Omental fat pad (tissue), 4 donors: ENCODE results near the gene USP15. TPM values are rescaled to one million over a fixed set of nuclear protein-coding genes. Genes with fewer than 3 reads are reported as not detected.
A peak's percentile ranks its signal among the peaks of the same experiment; 100 is the strongest.
"Not testable (repeated sequence)": the region's sequence is repeated elsewhere in the genome, so short reads cannot be mapped to it uniquely, and the experiment has no call there.

Source experiments
- ATAC-seq: fragments of 150-250 bp; one replicate; pipeline ENCODE4 v1.9.1; 2016; ENCODE audit warnings: mild to moderate bottlenecking, moderate library complexity; ENCODE audit not compliant: low FRiP score
- DNase-seq: peaks from one replicate; pipeline ENCODE4 v3.0.0-alpha.2; 2019; ENCODE audit warnings: low spot score
- CTCF ChIP-seq, 3 donors: fragments of 450-650 bp; IDR thresholded peaks; one replicate each; pipeline ENCODE4 v1.5.1; 2016 to 2017; ENCODE audit warnings: antibody characterized with exemption in 3 of 3, mild to moderate bottlenecking in 3 of 3, moderate library complexity in 2 of 3
- small RNA-seq: library from RNA; depleted of rRNA; stranded (forward); fragments of <200 nt; gene quantifications from one replicate; pipeline ENCODE3, GENCODE V24; 2016
- total RNA-seq, 4 donors: library from RNA; depleted of rRNA; stranded (reverse); fragments of >200 nt; gene quantifications; one replicate each; pipeline ENCODE4 v1.1.0, GENCODE V29; 2016

USP15 gene
- total RNA-seq, 4 donors from 2014 or later = 80.4 to 159 (median 111) TPM

GRCh38 chr12:62438098-62438692, 178.0 kb downstream of the USP15 start:
- no peak for DNase-seq
- TF ChIP-seq CTCF (IDR thresholded peaks at IDR 0.05) = peak in 1 of 3 donors; percentile 36
- ATAC-seq = no peak

- no peak for ATAC-seq
- no peak for TF ChIP-seq CTCF (IDR thresholded peaks at IDR 0.05)
- DNase-seq = no peak
Observed at GRCh38 chr12:62446754-62447452, 186.7 kb downstream of the USP15 start.

GRCh38 chr12:62448436-62448835, 188.2 kb downstream of the USP15 start:
- DNase-seq = no peak
- no peak for TF ChIP-seq CTCF (IDR thresholded peaks at IDR 0.05)

GRCh38 chr12:62455429-62455828, 195.2 kb downstream of the USP15 start:
- not testable (repeated sequence) for DNase-seq, ATAC-seq

More at GRCh38 chr12:62448436-62448835, 188.2 kb downstream of the USP15 start:
- ATAC-seq = no peak

GRCh38 chr12:62458626-62459025, 198.4 kb downstream of the USP15 start:
- TF ChIP-seq CTCF (IDR thresholded peaks at IDR 0.05) = no peak
- ATAC-seq (no peak), DNase-seq (no peak)

GRCh38 chr12:62459976-62460375, 199.8 kb downstream of the USP15 start:
- no peak for DNase-seq
- ATAC-seq = no peak

GRCh38 chr12:62461171-62461837, 201.1 kb downstream of the USP15 start:
- DNase-seq = not testable (repeated sequence)

More at GRCh38 chr12:62459976-62460375, 199.8 kb downstream of the USP15 start:
- no peak for TF ChIP-seq CTCF (IDR thresholded peaks at IDR 0.05)

GRCh38 chr12:62463252-62463651, 203.0 kb downstream of the USP15 start:
- not testable (repeated sequence) for ATAC-seq, DNase-seq

More at GRCh38 chr12:62461171-62461837, 201.1 kb downstream of the USP15 start:
- ATAC-seq = not testable (repeated sequence)

Small RNA genes within 50 kb of the gene (small RNA-seq; reads per million reads assigned to genes)
- gene RF00017 (not detected), gene RNU6-595P (not detected)

Other genes starting within 250 kb of the USP15 start
- gene MON2, start 206.4 kb downstream of the USP15 start, total RNA-seq = 100 to 1,000 TPM in 1 of 4 donors, 10 to 100 TPM in 3; 65.6 to 107 (median 73.9) TPM